HCT116 (cell line): Measurements from ENCODE around the gene SMC1B. TPM values are rescaled to one million over a fixed set of nuclear protein-coding genes. Genes with fewer than 3 reads are reported as not detected.

Experiments used
- ATAC-seq: fragments of 200-7000 bp; cut with Tn5 transposase; 2 replicates; pipeline ENCODE4 v1.9.1; 2020; ENCODE audit warnings: mild to moderate bottlenecking, moderate library complexity
- BruUV-seq: library from RNA; stranded (reverse); fragments of 400-500 nt; replicated peaks from 2 replicates; lab custom pipeline; 2021; lab: Mats Ljungman, UMichigan
- CTCF ChIA-PET: fragments of 300-600 bp; sonication (Branson Sonifier 250); formaldehyde crosslinking; loops from one replicate; lab custom pipeline; 2021; ENCODE audit warnings: antibody characterized with exemption; lab: Charles Lee
- POLR2A ChIA-PET: fragments of 300-600, 350-600 bp; sonication (Branson Sonifier 250); formaldehyde crosslinking; loops from one replicate; lab custom pipeline; 2021; ENCODE audit warnings: antibody characterized with exemption; lab: Charles Lee
- RAD21 ChIA-PET, 2 experiments: fragments of 300-600 bp; sonication (Branson Sonifier 250); formaldehyde crosslinking; loops; one replicate each; lab custom pipeline; 2023; ENCODE audit warnings: low total read pairs in 2 of 2; ENCODE audit not compliant: uncharacterized antibody in 2 of 2, unreplicated experiment in 2 of 2, low non-redundant PET in 1 of 2; lab: Charles Lee
- DNase-seq: peaks from one replicate; pipeline ENCODE4 v3.0.0-alpha.2; 2010; ENCODE audit warnings: low read depth, low spot score
- H2AFZ ChIP-seq: fragments of 200-600 bp; shearing (Covaris generic), sonication (generic); 2 replicates; pipeline ENCODE4 v1.6.1; 2017; ENCODE audit warnings: low read depth, mixed run types, mixed read lengths, antibody characterized with exemption, low read length; ENCODE audit not compliant: poor library complexity, severe bottlenecking
- H3K27ac ChIP-seq: 2 replicates; pipeline ENCODE4 v1.5.1; 2012; ENCODE audit warnings: low read depth, low read length
- H3K27me3 ChIP-seq: fragments of 200-600 bp; sonication (generic); 2 replicates; pipeline ENCODE4 v1.6.1; 2016; ENCODE audit warnings: mixed run types, low read length, mixed read lengths; ENCODE audit not compliant: insufficient read depth
- H3K36me3 ChIP-seq, 2 experiments: fragments of 200-500 bp in 1 of 2; fragments of 200-600 bp in 1 of 2; sonication (Bioruptor generic) in 1 of 2; sonication (generic) in 1 of 2; 2 replicates each; pipeline versions ENCODE4 v1.5.1 to v1.6.1; 2014 to 2016; ENCODE audit warnings: low read length in 2 of 2, inconsistent platforms in 1 of 2, mixed read lengths in 1 of 2, mixed run types in 1 of 2; ENCODE audit not compliant: insufficient read depth in 2 of 2, control insufficient read depth in 1 of 2
- H3K4me1 ChIP-seq, 2 experiments: fragments of 200-600 bp in 1 of 2; sonication (generic) in 1 of 2; 2 replicates each; pipeline versions ENCODE4 v1.5.1 to v1.6.1; 2012 to 2017; ENCODE audit warnings: low read length in 2 of 2, inconsistent platforms in 1 of 2, mild to moderate bottlenecking in 1 of 2, mixed read lengths in 1 of 2, mixed run types in 1 of 2, moderate library complexity in 1 of 2; ENCODE audit not compliant: insufficient read depth in 2 of 2, control insufficient read depth in 1 of 2
- H3K4me2 ChIP-seq: fragments of 200-600 bp; sonication (generic); 2 replicates; pipeline ENCODE4 v1.6.1; 2017; ENCODE audit warnings: mixed run types, low read length, mixed read lengths
- H3K4me3 ChIP-seq, 2 experiments: fragments of 200-600 bp in 1 of 2; sonication (generic) in 1 of 2; replicated peaks in 1 of 2; 2 replicates each; pipeline ENCODE4 v1.5.1; 2011 to 2016; ENCODE audit warnings: low read length in 2 of 2, control low read depth in 1 of 2, low read depth in 1 of 2, mild to moderate bottlenecking in 1 of 2, mixed read lengths in 1 of 2, mixed run types in 1 of 2
- H3K79me2 ChIP-seq: fragments of 200-600 bp; sonication (generic); 2 replicates; pipeline ENCODE4 v1.6.1; 2017; ENCODE audit warnings: mild to moderate bottlenecking, mixed run types, low read length, moderate library complexity, mixed read lengths; ENCODE audit not compliant: insufficient read depth
- H3K9ac ChIP-seq: fragments of 200-600 bp; sonication (generic); 2 replicates; pipeline ENCODE4 v1.6.1; 2016; ENCODE audit warnings: low read length, mixed read lengths
- H3K9me2 ChIP-seq: fragments of 200-600 bp; sonication (generic), shearing (Covaris generic); 2 replicates; pipeline ENCODE4 v1.6.1; 2017; ENCODE audit warnings: mixed run types, mild to moderate bottlenecking, moderate library complexity; ENCODE audit not compliant: insufficient read depth
- H3K9me3 ChIP-seq, 2 experiments: fragments of 200-500 bp in 1 of 2; fragments of 200-600 bp in 1 of 2; sonication (Bioruptor generic) in 1 of 2; sonication (generic) in 1 of 2; 2 replicates each; pipeline ENCODE4 v1.6.1; 2014 to 2017; ENCODE audit warnings: low read length in 2 of 2, mixed read lengths in 2 of 2, inconsistent platforms in 1 of 2, low read depth in 1 of 2, mild to moderate bottlenecking in 1 of 2, mixed run types in 1 of 2, moderate library complexity in 1 of 2; ENCODE audit not compliant: control insufficient read depth in 1 of 2, insufficient read depth in 1 of 2
- H4K20me1 ChIP-seq: fragments of 200-600 bp; sonication (generic), shearing (Covaris generic); 2 replicates; pipeline ENCODE4 v1.6.1; 2017; ENCODE audit warnings: mixed run types, mild to moderate bottlenecking, moderate library complexity; ENCODE audit not compliant: insufficient read depth
- CBX3 ChIP-seq: IDR thresholded peaks from 2 replicates; pipeline ENCODE4 v1.6.1; 2012; ENCODE audit warnings: low read depth
- EZH2 ChIP-seq: fragments of 200-600 bp; sonication (generic); IDR thresholded peaks from 2 replicates; pipeline ENCODE4 v1.6.1; 2017; ENCODE audit warnings: antibody characterized with exemption, mixed run types
- JUND ChIP-seq: IDR thresholded peaks from 2 replicates; pipeline ENCODE4 v1.6.1; 2012
- MAX ChIP-seq: IDR thresholded peaks from 2 replicates; pipeline ENCODE4 v1.6.1; 2012
- POLR2A ChIP-seq: IDR thresholded peaks from 2 replicates; pipeline ENCODE4 v1.7.0; 2011; ENCODE audit warnings: borderline replicate concordance; ENCODE audit not compliant: insufficient read depth, insufficient read length; ENCODE audit errors: extremely low read depth
- POLR2AphosphoS5 ChIP-seq: IDR thresholded peaks from 2 replicates; pipeline ENCODE4 v1.6.1; 2011; ENCODE audit warnings: mild to moderate bottlenecking, low read depth, low read length, moderate library complexity
- YY1 ChIP-seq: IDR thresholded peaks from 2 replicates; pipeline ENCODE4 v1.6.1; 2011; ENCODE audit warnings: low read length, low read depth, moderate library complexity, mild to moderate bottlenecking; ENCODE audit not compliant: insufficient replicate concordance; ENCODE audit errors: extremely low read depth
- ZFX ChIP-seq: fragments of 450-650 bp; IDR thresholded peaks from 2 replicates; pipeline ENCODE4 v1.6.1; 2017
- intact Hi-C: fragments of 100-400 bp; cut with micrococcal nuclease; formaldehyde crosslinking; loops from 2 replicates; pipeline ENCODE4 v1.10.0; 2022
- total RNA-seq: library from RNA; stranded (reverse); gene quantifications from one replicate; pipeline ENCODE4 v1.2.1, GENCODE V29; 2021; ENCODE audit not compliant: unreplicated experiment
- TF ChIP-seq, protein P1 (sequence below): IDR thresholded peaks from 2 replicates; pipeline ENCODE4 v1.6.1; 2012; ENCODE audit warnings: low read depth
- TF ChIP-seq, protein P2 (sequence below), 3 experiments: fragments of 200-600 bp in 1 of 3; sonication (generic) in 1 of 3; IDR thresholded peaks in 2 of 3; conservative IDR thresholded peaks in 1 of 3; 2 replicates each; pipeline ENCODE4 v1.5.1; 2012 to 2017; ENCODE audit warnings: low read depth in 2 of 3, low read length in 2 of 3, antibody characterized with exemption in 1 of 3, borderline replicate concordance in 1 of 3, control low read depth in 1 of 3, mild to moderate bottlenecking in 1 of 3, mixed read lengths in 1 of 3, mixed run types in 1 of 3, moderate library complexity in 1 of 3; ENCODE audit not compliant: insufficient read depth in 1 of 3

Gene SMC1B
- total RNA-seq, 1 experiment from 2014 or later = not detected

DNA sequence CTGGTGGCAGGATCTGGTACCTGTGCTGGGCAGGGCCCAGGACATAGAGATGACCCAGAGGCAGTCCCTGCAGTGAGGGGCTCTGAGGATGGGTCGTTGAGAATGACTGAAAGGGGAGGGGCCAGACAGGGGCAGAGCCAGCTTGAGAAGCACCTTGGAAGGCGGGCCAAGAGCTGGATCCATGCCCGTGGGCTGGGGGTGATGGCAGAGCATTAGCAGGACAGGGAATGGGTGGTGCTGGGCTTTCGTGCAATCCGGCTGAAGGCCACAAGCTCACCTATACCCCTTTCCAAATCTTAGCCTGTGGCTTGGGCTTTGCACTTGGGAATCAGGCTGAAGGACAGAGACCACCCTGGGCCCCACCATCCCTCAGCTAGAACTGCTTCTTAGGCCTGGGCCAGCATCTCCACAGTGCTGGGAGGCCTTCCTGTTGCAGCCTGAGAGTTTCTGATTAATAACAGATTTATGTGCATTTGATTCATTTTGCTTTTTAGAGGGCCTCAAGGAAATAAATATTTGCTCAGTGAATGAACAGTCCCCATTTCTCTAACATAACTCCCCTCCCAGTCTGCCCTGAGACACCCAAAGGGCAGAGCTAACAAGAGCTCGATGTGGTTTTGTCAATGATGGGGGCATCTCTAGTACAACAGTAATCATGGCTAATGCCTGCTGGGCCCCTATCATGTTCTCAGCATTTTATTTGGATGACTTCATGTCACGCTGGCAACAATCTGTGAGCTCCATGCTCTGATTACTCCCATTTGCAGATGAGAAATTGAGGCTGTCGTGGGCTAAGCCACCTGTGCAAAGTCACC is 39.4 kb upstream of the SMC1B start (continued):
- TF ChIP-seq MAX = no peak
- no peak for TF ChIP-seq EZH2
- TF ChIP-seq ZFX = no peak
- TF ChIP-seq, protein P1, sequence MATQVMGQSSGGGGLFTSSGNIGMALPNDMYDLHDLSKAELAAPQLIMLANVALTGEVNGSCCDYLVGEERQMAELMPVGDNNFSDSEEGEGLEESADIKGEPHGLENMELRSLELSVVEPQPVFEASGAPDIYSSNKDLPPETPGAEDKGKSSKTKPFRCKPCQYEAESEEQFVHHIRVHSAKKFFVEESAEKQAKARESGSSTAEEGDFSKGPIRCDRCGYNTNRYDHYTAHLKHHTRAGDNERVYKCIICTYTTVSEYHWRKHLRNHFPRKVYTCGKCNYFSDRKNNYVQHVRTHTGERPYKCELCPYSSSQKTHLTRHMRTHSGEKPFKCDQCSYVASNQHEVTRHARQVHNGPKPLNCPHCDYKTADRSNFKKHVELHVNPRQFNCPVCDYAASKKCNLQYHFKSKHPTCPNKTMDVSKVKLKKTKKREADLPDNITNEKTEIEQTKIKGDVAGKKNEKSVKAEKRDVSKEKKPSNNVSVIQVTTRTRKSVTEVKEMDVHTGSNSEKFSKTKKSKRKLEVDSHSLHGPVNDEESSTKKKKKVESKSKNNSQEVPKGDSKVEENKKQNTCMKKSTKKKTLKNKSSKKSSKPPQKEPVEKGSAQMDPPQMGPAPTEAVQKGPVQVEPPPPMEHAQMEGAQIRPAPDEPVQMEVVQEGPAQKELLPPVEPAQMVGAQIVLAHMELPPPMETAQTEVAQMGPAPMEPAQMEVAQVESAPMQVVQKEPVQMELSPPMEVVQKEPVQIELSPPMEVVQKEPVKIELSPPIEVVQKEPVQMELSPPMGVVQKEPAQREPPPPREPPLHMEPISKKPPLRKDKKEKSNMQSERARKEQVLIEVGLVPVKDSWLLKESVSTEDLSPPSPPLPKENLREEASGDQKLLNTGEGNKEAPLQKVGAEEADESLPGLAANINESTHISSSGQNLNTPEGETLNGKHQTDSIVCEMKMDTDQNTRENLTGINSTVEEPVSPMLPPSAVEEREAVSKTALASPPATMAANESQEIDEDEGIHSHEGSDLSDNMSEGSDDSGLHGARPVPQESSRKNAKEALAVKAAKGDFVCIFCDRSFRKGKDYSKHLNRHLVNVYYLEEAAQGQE = no peak

- Histone ChIP-seq H3K4me3 (no peak overlapping the region), H3K79me2 (no peaks in the 10 kb centered on the region), H3K9ac (no peak overlapping the region), H3K27ac (no peak overlapping the region), H3K4me2 (no peak overlapping the region), H4K20me1 (no peaks in the 10 kb centered on the region), H3K4me1 (no peaks in the 10 kb centered on the region), H3K9me2 (no peaks in the 10 kb centered on the region), H3K27me3 (no peaks in the 10 kb centered on the region), H2AFZ (no peak overlapping the region), H3K36me3 (no peaks in the 10 kb centered on the region), H3K9me3 (no peaks in the 10 kb centered on the region)
- DNase-seq (no peak), ATAC-seq (no peak)
- ChIA-PET POLR2A (no interaction called here), RAD21 (no interaction called here), CTCF (no interaction called here)
- intact Hi-C loops = no loop called here
- no TSS peak for BruUV-seq
- TF ChIP-seq MAX (no peak), POLR2AphosphoS5 (no peak), YY1 (no peak), JUND (no peak), ZFX (no peak), POLR2A (no peak), CBX3 (no peak), EZH2 (no peak)
- TF ChIP-seq, protein P2, sequence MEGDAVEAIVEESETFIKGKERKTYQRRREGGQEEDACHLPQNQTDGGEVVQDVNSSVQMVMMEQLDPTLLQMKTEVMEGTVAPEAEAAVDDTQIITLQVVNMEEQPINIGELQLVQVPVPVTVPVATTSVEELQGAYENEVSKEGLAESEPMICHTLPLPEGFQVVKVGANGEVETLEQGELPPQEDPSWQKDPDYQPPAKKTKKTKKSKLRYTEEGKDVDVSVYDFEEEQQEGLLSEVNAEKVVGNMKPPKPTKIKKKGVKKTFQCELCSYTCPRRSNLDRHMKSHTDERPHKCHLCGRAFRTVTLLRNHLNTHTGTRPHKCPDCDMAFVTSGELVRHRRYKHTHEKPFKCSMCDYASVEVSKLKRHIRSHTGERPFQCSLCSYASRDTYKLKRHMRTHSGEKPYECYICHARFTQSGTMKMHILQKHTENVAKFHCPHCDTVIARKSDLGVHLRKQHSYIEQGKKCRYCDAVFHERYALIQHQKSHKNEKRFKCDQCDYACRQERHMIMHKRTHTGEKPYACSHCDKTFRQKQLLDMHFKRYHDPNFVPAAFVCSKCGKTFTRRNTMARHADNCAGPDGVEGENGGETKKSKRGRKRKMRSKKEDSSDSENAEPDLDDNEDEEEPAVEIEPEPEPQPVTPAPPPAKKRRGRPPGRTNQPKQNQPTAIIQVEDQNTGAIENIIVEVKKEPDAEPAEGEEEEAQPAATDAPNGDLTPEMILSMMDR (IDR thresholded peaks at IDR 0.05 in 2 of 3, conservative IDR thresholded peaks at IDR 0.05 in 1 of 3; ENCODE audit: borderline replicate concordance in 1 of 3, insufficient read depth in 1 of 3, low read depth in 2 of 3, low read length in 2 of 3) = no peak
- TF ChIP-seq, protein P1 = no peak
Measured at GRCh38 chr22:45451972-45452371, 38.6 kb upstream of the SMC1B start.
